ENCODE data around the gene PRUNE2.

The PRUNE2 gene

GRCh38 chr9:76921165-76921564 is 15.3 kb upstream of the PRUNE2 start:
- no peak for TF ChIP-seq CTCF (IDR thresholded peaks at IDR 0.05)
- intact Hi-C loops (cut with DNase I; ENCODE audit: low total_unique reads) = no loop called here
- DNase-seq = no peak

GRCh38 chr9:76917299-76917698 is 11.4 kb upstream of the PRUNE2 start:
- H3K36me3 ChIP-seq = no peaks in the 10 kb centered on the region
- H3K4me3 ChIP-seq = no peak overlapping the region
- H3K27me3 ChIP-seq = no peaks in the 10 kb centered on the region
- H3K9me3 ChIP-seq = no peaks in the 10 kb centered on the region
- TF ChIP-seq CTCF (IDR thresholded peaks at IDR 0.05) = no peak
- H3K27ac ChIP-seq = peak overlapping the region; percentile 40 to 51
- no peak for DNase-seq
- peaks cover 0 to 16% (median 5%) of the 10 kb centered on the region in 4 donors for H3K4me1 ChIP-seq
- intact Hi-C loops (cut with DNase I; ENCODE audit: low total_unique reads) = no loop called here

More at GRCh38 chr9:76921165-76921564, 15.3 kb upstream of the PRUNE2 start:
- H3K4me1 ChIP-seq = peaks cover 0 to 16% (median 5%) of the 10 kb centered on the region in 4 donors
- no peaks in the 10 kb centered on the region for H3K27me3 ChIP-seq
- H3K9me3 ChIP-seq = peaks cover 0 to 11% (median 0%) of the 10 kb centered on the region in 3 donors
- H3K27ac ChIP-seq = no peak overlapping the region
- no peak overlapping the region for H3K4me3 ChIP-seq
- no peaks in the 10 kb centered on the region for H3K36me3 ChIP-seq

- H3K36me3 ChIP-seq = no peaks in the 10 kb centered on the region
- intact Hi-C loops (cut with DNase I; ENCODE audit: low total_unique reads) = no loop called here
- H3K9me3 ChIP-seq = no peaks in the 10 kb centered on the region
- no peaks in the 10 kb centered on the region for H3K27me3 ChIP-seq
- no peak overlapping the region for H3K4me3 ChIP-seq
- H3K27ac ChIP-seq = no peak overlapping the region
- TF ChIP-seq CTCF (IDR thresholded peaks at IDR 0.05) = no peak
- H3K4me1 ChIP-seq = peaks cover 0 to 16% (median 5%) of the 10 kb centered on the region in 4 donors
- no peak for DNase-seq
These were observed 10.3 kb upstream of the PRUNE2 start for GRCh38 chr9:76916231-76916630.

- Histone ChIP-seq H3K36me3 (no peaks in the 10 kb centered on the region), H3K27me3 (no peaks in the 10 kb centered on the region), H3K27ac (no peak overlapping the region), H3K4me3 (no peak overlapping the region), H3K9me3 (no peaks in the 10 kb centered on the region), H3K4me1 (peaks cover 0 to 16% (median 5%) of the 10 kb centered on the region in 4 donors)
- no peak for DNase-seq
- no peak for TF ChIP-seq CTCF (IDR thresholded peaks at IDR 0.05)
- intact Hi-C loops (cut with DNase I; ENCODE audit: low total_unique reads) = no loop called here
These were observed 7.6 kb upstream of the PRUNE2 start for GRCh38 chr9:76913467-76913866.

- no peaks in the 10 kb centered on the region for H3K9me3 ChIP-seq
- no peak overlapping the region for H3K27ac ChIP-seq
- intact Hi-C loops (cut with DNase I; ENCODE audit: low total_unique reads) = no loop called here
These were observed 6.8 kb upstream of the PRUNE2 start for GRCh38 chr9:76912636-76913275.

More at GRCh38 chr9:76912636-76913275, 6.8 kb upstream of the PRUNE2 start:
- no peak for DNase-seq
- no peak for TF ChIP-seq CTCF (IDR thresholded peaks at IDR 0.05)
- peaks cover 0 to 13% (median 5%) of the 10 kb centered on the region in 4 donors for H3K4me1 ChIP-seq
- no peaks in the 10 kb centered on the region for H3K27me3 ChIP-seq
- H3K36me3 ChIP-seq = no peaks in the 10 kb centered on the region
- H3K4me3 ChIP-seq = no peak overlapping the region
